ENCODE measurements around the gene HMCN2.
"Not testable (repeated sequence)": the region's sequence is repeated elsewhere in the genome, so short reads cannot be mapped to it uniquely, and the experiment has no call there.

Gene HMCN2

DNA sequence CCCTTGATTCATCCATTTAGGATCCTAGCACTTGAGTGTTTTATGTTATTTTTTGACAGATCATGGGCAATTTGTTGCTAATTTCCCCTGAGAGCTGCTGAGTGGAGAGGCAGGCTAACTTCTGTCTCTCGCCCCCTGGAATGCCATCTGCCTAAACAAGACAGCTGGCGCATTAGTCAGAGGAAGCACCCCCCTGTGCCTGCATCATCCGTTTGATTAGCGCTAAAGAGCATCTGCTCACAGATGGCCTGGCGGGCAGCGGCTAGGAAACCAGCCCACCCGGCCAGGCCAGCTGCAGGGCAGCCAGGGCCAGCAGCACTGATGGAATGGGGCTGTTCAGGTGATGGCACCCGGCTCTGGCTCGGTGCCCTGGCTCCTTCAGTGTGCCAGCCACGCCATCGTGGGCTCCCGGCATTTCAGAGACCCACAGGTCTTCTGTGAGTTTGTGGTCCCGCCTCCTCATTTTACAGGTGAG lies 156.3 kb downstream of the HMCN2 start:
- DNase-seq = peak; percentile 88

DNA sequence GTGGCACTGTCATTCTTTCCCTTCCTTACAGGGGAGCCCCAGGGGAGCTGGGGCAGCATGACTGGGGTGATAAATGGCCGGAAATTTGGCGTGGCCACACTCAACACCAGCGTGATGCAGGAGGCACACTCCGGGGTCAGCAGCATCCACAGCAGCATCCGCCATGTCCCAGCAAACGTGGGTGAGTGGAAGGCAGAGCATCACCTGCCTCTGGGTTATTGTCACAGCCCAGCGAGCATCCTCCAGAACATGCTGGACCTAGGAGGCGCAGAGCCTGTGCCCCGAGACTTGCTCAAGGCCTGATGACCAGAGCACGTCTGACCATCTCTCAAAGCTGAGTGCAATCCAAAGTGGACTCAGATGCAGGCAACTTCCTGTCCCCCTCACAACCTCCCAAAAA lies 157.0 kb downstream of the HMCN2 start:
- no peak for DNase-seq

DNA sequence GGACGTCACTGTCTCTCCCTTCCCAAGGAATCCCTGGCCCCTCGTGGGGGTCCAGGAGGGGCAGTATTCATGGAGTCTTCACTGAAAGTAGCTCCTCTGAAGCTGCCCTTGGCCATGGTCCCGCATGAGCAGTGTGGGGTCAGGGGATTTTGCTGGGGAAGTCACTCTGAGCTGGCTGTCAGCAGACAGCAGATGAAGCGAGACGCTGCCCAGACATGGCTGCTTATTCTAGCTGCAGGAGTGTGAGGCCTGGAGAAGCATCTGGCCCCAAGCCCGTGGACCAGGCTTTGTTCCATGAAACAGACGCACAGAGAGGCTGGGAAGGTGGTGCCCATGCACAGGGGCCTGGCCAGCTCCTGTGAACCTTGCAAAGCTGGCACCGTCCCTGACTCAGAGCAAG lies 157.7 kb downstream of the HMCN2 start:
- DNase-seq = no peak

DNA sequence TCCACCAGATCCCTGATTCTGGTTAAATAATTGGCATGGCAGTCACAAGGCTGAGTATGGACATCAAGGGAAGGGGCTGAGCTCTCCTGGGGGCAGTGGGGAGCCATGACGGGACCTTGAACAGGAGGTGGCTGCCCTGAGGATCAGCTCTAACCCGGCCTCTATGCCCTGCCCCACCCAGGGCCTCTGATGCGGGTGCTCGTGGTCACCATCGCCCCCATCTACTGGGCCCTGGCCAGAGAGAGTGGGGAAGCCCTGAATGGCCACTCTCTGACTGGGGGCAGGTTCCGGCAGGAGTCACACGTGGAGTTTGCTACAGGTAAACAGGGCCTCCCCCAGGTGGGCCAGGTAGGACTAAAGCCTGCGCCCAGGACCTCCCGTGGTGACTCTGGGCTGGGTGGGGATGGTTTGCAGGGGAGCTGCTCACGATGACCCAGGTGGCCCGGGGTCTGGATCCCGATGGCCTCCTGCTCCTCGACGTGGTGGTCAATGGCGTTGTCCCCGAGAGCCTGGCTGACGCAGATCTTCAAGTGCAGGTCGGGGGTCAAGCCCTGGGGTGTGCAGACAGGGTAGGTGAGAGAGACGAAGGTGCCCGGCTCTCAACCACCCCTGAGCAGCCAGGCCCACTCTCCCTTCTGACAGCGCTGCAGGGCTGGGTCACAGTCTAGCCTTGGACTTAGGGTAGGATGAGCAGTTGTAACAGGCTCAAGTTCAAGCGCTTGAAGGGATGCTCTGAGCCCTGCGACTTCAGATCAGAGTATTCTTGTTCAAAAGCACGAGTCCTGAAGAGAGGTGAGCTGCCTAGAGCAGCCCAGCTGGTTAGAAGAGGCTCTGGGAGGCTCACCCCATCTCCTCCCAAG lies 159.3 kb downstream of the HMCN2 start:
- no peak for DNase-seq

DNA sequence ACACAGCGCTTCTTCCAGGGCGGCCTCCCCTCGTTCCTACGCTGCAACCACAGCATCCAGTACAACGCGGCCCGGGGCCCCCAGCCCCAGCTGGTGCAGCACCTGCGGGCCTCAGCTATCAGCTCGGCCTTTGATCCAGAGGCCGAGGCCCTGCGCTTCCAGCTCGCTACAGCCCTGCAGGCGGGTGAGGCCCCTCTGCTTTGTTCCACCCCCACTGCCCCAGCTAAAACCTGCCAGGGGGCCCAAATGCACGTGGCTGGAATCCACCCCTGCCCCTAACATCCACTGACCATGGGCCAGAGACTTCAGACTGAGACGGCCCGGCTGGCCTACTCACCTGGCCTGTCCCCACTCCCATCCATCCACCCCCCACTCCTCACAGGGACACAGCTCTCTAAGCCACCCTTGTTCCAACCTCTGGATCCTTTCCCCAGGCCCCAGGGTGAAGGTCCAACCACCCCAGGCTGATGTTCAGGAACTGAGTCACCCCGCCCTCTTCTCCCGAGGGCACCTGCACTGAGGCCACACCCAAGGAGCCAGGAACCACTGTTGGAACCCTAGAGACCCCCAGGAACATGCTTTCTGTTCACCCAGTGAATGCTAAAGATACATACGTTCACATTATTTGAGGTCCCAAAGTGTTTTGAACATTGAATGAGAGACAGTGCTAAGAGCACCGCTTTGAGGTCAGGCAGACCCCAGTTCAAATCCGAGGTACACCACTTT lies 160.3 kb downstream of the HMCN2 start:
- no peak for DNase-seq

DNA sequence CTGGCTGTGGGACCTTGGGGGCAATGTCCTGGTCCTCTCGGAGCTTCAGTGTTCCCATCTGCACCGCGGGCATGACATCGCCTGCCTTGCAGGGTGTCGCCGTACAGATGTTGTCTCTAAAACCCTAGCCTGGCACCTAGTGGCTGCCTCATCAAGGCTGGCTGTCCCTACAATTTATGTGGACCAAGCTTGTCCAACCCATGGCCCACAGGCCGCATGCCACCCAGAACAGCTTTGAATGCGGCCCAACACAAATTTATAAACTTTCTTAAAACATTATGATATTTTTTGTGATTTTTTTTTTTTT lies 160.9 kb downstream of the HMCN2 start:
- no peak for DNase-seq

DNA sequence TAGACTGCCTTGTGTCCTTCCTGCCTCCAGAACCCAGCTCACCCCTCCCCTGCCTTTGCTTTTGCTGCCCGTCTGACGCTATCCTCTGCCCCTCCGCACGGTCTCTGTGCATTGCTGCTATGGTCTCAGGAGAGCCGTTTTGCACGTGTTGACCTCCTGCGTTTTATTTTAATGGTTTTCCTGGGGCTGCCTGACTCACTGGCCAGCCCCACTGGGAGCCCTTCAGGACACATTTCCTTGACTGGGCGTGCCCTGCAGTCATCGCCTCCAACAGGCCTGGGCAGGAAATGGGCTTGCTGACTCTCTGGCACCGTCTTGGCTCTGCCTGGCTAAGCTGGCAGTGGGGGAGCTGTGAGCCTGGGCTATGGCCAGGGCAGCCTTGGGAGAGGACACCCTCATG lies 161.3 kb downstream of the HMCN2 start:
- DNase-seq = peak; percentile 92

DNA sequence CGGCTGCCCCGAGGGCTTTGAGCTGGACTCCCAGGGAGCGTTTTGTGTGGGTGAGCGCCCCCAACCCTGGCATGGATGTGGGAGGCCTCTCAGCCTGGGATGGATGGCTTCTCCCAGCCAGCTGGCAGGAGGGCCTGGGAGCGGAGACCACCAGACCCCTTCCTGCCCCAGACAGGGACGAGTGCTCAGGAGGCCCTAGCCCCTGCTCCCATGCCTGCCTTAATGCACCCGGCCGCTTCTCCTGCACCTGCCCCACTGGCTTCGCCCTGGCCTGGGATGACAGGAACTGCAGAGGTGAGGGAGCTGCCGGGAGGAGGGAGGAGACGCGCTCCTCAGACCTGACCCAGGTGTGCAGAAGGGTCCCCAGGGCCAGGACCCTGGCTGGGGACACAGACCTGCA lies 161.8 kb downstream of the HMCN2 start:
- no peak for DNase-seq

DNA sequence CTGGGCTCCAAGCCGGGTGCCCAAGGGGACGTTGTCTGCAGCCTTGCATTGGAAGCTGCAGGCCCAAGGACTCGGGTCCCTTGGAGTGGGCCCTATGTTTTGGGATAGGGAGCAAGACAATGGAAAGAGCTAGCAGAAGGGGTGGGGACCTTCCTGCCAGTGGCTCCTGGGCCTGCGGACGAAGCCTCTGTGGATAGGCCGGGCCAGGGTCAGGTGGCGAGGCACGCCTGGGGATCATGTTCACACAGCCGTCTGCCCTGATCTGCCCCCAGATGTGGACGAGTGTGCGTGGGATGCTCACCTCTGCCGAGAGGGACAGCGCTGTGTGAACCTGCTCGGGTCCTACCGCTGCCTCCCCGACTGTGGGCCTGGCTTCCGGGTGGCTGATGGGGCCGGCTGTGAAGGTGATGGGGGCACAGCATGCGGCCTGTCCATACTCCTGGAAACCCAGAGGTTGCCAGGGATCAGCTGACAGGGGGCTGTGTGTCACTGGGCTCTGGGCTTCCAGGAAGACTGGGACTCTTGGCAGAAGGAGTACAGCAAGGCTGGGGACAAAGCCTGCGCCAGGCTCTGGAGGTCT lies 162.6 kb downstream of the HMCN2 start:
- no peak for DNase-seq

DNA sequence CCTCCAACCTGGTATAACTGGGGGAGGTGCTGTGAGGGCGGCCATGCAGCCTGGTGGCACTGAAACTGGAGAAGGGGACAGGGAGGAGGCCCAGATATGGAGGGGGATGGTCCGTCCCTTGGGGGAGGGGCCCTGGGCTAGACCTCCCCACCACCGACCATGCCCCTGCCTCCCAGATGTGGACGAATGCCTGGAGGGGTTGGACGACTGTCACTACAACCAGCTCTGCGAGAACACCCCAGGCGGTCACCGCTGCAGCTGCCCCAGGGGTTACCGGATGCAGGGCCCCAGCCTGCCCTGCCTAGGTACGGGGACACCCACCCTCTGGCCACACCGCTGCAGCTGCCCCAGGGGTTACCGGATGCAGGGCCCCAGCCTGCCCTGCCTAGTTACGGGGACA lies 163.8 kb downstream of the HMCN2 start:
- DNase-seq = no peak

DNA sequence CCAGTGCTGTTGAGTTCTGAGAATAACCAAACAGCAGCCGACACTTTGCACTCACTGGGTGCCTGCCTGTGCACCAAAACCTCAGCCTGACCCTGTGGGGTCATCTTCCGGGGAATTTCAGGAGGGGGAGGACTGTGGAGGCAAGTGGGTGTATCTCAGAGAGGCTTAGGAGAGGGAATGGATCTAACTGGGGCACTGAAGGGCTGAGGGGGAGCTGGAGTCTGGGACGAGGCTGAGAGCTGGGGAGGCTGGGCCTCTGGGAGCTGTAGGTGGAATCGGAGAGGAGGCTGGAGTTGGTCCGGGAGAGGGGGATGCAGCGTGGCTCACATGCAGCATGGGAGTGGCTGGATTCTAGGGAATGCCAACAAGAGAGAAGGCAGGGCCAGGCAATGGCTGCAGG lies 164.3 kb downstream of the HMCN2 start:
- no peak for DNase-seq

DNA sequence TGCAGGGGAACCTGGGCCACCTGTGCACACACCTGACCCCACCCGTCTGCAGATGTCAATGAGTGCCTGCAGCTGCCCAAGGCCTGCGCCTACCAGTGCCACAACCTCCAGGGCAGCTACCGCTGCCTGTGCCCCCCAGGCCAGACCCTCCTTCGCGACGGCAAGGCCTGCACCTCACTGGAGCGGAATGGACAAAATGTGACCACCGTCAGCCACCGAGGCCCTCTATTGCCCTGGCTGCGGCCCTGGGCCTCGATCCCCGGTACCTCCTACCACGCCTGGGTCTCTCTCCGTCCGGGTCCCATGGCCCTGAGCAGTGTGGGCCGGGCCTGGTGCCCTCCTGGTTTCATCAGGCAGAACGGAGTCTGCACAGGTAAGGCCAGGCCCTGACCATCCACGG lies 164.7 kb downstream of the HMCN2 start:
- no peak for DNase-seq

DNA sequence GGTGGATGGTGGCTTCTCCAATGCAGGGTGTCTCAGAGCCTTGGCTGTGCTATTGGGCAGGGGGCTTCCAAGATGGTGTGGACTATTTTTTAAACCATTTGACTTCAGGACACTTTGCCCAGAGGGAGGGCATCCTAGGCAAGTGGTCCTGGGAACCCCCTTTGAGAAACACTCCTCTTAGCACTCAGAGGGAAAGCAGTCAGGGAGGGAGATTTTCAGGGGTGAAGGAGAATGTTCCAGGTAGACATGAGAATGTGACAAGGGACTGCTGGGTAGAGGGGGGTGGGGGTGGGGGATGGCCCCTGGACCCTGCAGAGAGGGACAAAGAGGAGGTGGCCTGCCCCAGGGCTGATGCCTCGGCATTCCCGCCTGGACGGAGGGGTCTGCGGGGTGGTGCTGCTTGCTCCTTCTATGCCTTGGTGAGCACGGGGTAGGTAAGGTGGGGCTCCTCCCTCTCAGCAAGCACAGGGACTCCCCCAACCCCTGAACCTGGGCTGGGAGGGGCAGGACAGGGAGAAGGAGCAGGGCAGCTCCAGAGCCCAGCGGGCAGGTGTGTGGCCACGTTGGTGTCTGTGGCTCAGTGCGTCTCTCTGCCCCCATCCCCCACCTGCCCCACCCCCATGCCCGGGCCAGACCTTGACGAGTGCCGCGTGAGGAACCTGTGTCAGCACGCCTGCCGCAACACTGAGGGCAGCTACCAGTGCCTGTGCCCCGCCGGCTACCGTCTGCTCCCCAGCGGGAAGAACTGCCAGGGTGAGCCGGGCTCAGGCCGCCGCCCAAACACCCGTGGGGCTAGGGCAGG lies 165.4 kb downstream of the HMCN2 start:
- DNase-seq = no peak

DNA sequence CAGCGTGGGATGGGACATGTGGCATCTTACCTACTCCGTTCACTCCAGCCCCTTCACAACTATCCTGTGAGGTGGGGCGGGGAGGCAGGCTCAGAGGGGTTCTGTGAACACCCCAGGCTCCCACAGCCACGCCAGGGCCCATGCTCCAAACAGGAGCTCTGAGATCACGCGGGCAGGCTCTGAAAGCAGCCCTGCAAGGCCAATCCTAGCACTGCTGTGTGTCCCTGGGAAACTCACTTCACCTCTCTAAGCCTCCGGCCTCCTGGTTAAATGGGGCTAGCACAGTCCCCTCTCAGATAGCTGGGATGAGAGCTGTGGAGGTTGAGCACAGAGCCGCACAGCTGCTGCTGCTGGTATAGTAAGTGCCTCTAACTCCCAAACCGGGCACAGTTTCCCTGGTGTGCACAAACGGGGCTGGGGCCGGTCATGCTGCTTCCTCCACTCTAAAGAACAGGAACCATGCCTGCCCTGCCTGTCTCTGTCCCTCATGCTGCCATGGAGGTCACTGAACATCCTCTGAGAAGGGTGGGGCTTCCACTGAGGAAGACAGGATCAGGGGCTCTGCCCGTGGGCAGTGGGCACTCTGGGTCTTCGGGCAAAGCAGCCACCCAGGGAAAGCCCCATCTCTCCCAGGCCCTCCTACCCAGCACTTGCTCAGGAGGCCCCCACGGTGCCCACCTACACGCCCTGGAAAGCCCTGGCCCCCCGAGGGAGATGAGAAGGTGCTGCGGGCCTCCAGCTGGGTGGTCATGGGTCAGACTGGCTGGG lies 166.2 kb downstream of the HMCN2 start:
- DNase-seq = no peak

DNA sequence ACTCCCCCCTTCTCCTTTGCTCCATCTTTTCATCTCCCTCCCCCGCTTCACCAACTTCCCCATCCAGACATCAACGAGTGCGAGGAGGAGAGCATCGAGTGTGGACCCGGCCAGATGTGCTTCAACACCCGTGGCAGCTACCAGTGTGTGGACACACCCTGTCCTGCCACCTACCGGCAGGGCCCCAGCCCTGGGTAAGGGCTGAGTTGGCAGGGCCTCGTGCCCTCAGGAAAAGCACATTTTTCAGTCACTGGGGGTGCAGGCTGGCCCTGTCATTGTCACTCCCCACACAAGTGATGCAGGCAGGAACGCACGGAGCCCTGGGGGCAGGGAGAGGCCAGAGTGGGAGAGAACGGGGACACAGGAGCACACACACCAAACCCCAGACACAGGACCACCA lies 166.8 kb downstream of the HMCN2 start:
- DNase-seq = no peak

DNA sequence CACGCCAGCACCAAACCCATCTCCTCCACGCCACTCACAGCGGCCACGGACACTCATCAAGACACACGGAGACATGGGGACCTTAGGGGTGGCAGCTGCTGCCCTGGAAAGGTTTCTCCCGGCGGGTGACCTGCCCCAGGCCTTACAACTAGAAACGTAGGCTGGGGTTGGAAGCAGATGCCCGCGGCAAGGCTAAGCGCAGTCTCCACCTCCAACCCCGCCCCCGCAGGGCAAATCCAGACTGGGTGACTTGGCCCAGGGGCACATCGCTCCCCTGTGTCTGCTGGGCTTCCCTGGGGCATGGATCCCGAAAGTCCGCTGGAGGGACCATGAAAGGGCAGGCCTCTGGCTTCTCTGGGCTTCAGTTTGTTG lies 167.2 kb downstream of the HMCN2 start:
- no peak for DNase-seq

DNA sequence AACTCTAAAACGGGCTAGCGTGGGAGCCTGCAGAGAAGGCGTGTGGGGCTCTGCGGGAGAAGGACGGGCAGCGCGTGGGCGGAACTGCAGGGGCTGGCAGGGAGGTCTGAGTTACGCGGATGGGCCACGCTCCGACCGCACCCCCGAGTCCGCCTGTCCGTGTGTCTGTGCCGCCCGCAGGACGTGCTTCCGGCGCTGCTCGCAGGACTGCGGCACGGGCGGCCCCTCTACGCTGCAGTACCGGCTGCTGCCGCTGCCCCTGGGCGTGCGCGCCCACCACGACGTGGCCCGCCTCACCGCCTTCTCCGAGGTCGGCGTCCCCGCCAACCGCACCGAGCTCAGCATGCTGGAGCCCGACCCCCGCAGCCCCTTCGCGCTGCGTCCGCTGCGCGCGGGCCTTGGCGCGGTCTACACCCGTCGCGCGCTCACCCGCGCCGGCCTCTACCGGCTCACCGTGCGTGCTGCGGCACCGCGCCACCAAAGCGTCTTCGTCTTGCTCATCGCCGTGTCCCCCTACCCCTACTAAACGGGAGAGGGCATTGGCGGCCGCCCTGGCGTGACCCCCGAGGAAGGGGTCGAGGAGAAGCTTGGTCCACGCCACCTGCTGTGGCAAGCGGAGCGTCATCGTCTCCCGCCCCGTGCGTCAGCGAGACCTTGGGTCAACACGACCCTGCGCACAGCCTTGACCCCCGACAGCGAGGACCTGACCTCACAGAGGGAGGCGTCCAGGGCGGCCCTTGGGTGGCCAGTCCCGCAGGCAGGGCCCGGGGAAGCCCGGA lies 167.8 kb downstream of the HMCN2 start:
- DNase-seq = peak; percentile 58

DNA sequence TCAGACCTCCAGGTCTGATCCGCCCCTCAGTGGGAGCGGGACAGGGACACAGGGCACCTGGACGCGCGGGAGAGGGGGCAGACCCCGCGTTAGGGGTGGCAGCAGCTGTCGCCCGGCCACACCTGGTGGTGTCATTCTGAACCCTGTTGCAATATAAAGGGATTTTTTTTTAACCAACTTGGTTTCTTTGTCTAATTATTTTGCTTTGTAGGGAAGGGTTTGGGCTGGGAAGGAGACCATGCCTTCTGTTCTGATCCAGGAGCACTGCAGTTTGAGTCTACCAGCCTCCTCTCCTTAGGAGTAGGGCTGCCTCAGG lies 168.3 kb downstream of the HMCN2 start:
- no peak for DNase-seq

DNA sequence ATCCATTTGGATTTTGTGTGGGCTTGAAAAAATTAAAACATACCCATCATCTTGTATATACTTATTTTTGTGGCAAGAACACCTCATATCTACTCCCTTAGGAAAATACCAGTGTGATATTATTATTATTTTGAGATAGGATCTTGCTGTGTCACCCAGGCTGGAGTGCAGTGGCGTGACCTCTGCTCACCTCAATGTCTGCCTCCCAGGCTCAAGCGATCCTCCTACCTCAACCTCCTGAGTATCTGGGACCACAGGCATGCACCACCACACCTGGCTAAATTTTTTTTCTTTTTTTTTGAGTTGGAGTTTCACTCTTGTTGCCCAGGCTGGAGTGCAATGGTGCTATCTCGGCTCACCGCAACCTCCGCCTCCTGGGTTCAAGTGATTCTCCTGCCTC lies 169.1 kb downstream of the HMCN2 start:
- DNase-seq = not testable (repeated sequence)

DNA sequence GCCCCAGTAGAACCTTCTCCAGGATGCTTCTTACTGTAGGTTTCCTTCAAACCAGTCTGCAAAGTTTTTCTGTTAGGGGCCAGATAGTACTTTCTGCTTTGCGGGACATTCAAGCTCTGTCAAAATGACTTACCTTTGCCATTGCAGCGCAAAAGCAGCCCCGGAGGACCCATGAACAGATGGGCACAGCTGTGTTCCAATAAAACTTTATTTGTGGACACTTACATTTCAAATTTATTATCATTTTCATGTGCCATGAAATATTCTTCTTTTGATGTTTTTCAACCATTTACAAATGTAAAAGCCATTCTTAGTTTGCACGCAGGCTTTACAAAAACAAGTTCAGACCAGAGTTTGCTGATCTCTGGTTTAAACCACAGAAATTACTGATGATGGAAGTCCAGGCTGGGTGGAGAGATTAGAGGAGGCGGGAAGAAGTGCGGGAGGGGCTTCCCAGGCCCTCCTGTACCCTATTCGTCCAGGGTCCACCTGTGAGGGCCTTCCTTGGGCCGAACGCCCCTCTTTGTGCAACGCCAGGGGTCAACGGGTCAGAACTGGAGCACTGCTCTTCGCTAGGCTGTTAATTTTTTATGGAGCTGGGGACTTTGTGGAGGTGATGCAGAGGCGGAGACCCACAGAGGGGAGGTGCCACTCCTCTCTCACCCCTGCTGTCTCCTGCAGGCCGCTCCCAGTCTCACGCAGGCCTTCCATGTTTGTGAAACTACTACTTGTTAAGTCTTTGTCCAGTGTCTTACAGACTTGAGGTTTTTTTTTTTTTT lies 171.6 kb downstream of the HMCN2 start:
- DNase-seq = no peak

DNA sequence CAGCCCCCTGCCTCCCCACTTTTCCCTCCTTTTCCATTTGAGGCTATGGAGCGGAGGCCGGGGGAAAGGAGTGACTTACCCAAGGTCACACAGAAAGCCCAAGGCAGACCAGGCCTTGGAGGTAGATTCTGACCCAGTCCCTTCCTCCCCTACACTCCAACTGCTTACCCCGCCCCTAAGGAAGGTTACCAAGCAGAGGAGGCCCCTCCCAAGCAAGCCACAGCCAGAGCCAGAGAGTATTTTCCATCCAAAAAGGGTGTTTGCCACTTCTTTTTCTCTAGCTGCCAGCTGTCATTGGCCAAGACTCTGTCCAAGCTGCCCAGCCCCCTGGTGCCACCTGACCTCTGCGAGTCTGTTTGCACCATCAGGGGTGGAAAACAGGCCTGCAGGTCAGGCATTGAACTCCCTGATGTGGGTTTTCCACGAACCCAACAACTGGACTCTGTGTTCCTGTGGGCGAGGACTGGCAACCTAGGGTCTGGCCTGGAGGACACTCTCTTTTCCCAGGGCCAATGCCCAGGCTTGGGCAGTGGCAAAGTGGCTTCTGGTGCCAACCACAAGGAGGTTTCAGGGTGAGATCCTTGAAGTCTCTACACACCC lies 172.9 kb downstream of the HMCN2 start:
- no peak for DNase-seq
